ENCODE results near the gene GMDS. TPM values are rescaled to one million over a fixed set of nuclear protein-coding genes. Genes with fewer than 3 reads are reported as not detected.
A peak's percentile ranks its signal among the peaks of the same experiment; 100 is the strongest.

GMDS gene
- total RNA-seq, 1 donor from 2014 or later: 30.2 TPM

- no peak for DNase-seq (ENCODE audit: extremely low spot score in 2 of 2)
These were observed 121.1 kb downstream of the GMDS start for GRCh38 chr6:2124260-2124709.

GRCh38 chr6:2120912-2121311 lies 124.5 kb downstream of the GMDS start:
- TF ChIP-seq POLR2AphosphoS5 (IDR thresholded peaks at IDR 0.05; ENCODE audit: insufficient read depth in 1 of 2, low read depth in 1 of 2) (no peak), CTCF (IDR thresholded peaks at IDR 0.05) (no peak), POLR2A (IDR thresholded peaks at IDR 0.05) (no peak)
- H3K9me3 ChIP-seq: no peaks in the 10 kb centered on the region
- no peak overlapping the region for H3K27ac ChIP-seq
- DNase-seq (ENCODE audit: extremely low spot score in 2 of 2): no peak
- H3K4me1 ChIP-seq: no peaks in the 10 kb centered on the region
- intact Hi-C loops (cut with DNase I): no loop called here
- H3K27me3 ChIP-seq: no peaks in the 10 kb centered on the region
- H3K4me3 ChIP-seq: no peak overlapping the region
- no peaks in the 10 kb centered on the region for H3K36me3 ChIP-seq

More at GRCh38 chr6:2124260-2124709, 121.1 kb downstream of the GMDS start:
- H3K36me3 ChIP-seq: no peaks in the 10 kb centered on the region
- no peak overlapping the region for H3K27ac ChIP-seq
- H3K4me1 ChIP-seq: no peaks in the 10 kb centered on the region
- TF ChIP-seq CTCF (IDR thresholded peaks at IDR 0.05) (no peak), POLR2A (IDR thresholded peaks at IDR 0.05) (no peak), POLR2AphosphoS5 (IDR thresholded peaks at IDR 0.05; ENCODE audit: insufficient read depth in 1 of 2, low read depth in 1 of 2) (peak in 1 of 2 donors; percentile 12)
- intact Hi-C loops (cut with DNase I): no loop called here
- H3K9me3 ChIP-seq: no peaks in the 10 kb centered on the region
- no peaks in the 10 kb centered on the region for H3K27me3 ChIP-seq
- no peak overlapping the region for H3K4me3 ChIP-seq

- Histone ChIP-seq H3K9me3 (no peaks in the 10 kb centered on the region), H3K27me3 (no peaks in the 10 kb centered on the region), H3K36me3 (no peaks in the 10 kb centered on the region), H3K4me1 (no peaks in the 10 kb centered on the region), H3K27ac (no peak overlapping the region), H3K4me3 (no peak overlapping the region)
- no peak for DNase-seq (ENCODE audit: extremely low spot score in 2 of 2)
- intact Hi-C loops (cut with DNase I): no loop called here
- TF ChIP-seq CTCF (IDR thresholded peaks at IDR 0.05) (no peak), POLR2A (IDR thresholded peaks at IDR 0.05) (no peak)
These were observed 126.1 kb downstream of the GMDS start for GRCh38 chr6:2119275-2119674.

GRCh38 chr6:2118136-2118535 lies 127.3 kb downstream of the GMDS start:
- Histone ChIP-seq H3K27me3 (no peaks in the 10 kb centered on the region), H3K9me3 (no peaks in the 10 kb centered on the region), H3K4me3 (no peak overlapping the region), H3K36me3 (no peaks in the 10 kb centered on the region), H3K4me1 (no peaks in the 10 kb centered on the region), H3K27ac (no peak overlapping the region)
- intact Hi-C loops (cut with DNase I): no loop called here
- no peak for DNase-seq (ENCODE audit: extremely low spot score in 2 of 2)
- TF ChIP-seq POLR2A (IDR thresholded peaks at IDR 0.05) (no peak), POLR2AphosphoS5 (IDR thresholded peaks at IDR 0.05; ENCODE audit: insufficient read depth in 1 of 2, low read depth in 1 of 2) (no peak), CTCF (IDR thresholded peaks at IDR 0.05) (no peak)

GRCh38 chr6:2117447-2117846 lies 128.0 kb downstream of the GMDS start:
- H3K27me3 ChIP-seq: no peaks in the 10 kb centered on the region
- no peaks in the 10 kb centered on the region for H3K4me1 ChIP-seq
- TF ChIP-seq CTCF (IDR thresholded peaks at IDR 0.05): no peak
- TF ChIP-seq POLR2A (IDR thresholded peaks at IDR 0.05): no peak
- no peak for TF ChIP-seq POLR2AphosphoS5 (IDR thresholded peaks at IDR 0.05; ENCODE audit: insufficient read depth in 1 of 2, low read depth in 1 of 2)
- no peak for DNase-seq (ENCODE audit: extremely low spot score in 2 of 2)
- H3K9me3 ChIP-seq: no peaks in the 10 kb centered on the region
- no peak overlapping the region for H3K4me3 ChIP-seq
- intact Hi-C loops (cut with DNase I): no loop called here
- no peak overlapping the region for H3K27ac ChIP-seq
- H3K36me3 ChIP-seq: no peaks in the 10 kb centered on the region

Data from vagina (tissue), 2 donors.